Thyroid gland (tissue), 4 donors: ENCODE results near the gene TDRD9.

Experiments used
- POLR2A ChIP-seq, 2 donors: fragments of 450-650 bp; IDR thresholded peaks; one replicate each; pipeline ENCODE4 v1.6.1; 2017; ENCODE audit warnings: antibody characterized with exemption in 2 of 2, mild to moderate bottlenecking in 2 of 2, moderate library complexity in 1 of 2
- TF ChIP-seq, protein P1 (sequence below), 6 experiments: fragments of 200-600 bp in 3 of 6; fragments of 450-650 bp in 3 of 6; sonication (generic) in 3 of 6; IDR thresholded peaks; one replicate each; pipeline ENCODE4 v1.5.1; 2016 to 2019; ENCODE audit warnings: antibody characterized with exemption in 6 of 6, mild to moderate bottlenecking in 2 of 6, inconsistent platforms in 1 of 6, moderate library complexity in 1 of 6

- TF ChIP-seq POLR2A (IDR thresholded peaks at IDR 0.05), result no peak
- TF ChIP-seq, protein P1, sequence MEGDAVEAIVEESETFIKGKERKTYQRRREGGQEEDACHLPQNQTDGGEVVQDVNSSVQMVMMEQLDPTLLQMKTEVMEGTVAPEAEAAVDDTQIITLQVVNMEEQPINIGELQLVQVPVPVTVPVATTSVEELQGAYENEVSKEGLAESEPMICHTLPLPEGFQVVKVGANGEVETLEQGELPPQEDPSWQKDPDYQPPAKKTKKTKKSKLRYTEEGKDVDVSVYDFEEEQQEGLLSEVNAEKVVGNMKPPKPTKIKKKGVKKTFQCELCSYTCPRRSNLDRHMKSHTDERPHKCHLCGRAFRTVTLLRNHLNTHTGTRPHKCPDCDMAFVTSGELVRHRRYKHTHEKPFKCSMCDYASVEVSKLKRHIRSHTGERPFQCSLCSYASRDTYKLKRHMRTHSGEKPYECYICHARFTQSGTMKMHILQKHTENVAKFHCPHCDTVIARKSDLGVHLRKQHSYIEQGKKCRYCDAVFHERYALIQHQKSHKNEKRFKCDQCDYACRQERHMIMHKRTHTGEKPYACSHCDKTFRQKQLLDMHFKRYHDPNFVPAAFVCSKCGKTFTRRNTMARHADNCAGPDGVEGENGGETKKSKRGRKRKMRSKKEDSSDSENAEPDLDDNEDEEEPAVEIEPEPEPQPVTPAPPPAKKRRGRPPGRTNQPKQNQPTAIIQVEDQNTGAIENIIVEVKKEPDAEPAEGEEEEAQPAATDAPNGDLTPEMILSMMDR (IDR thresholded peaks at IDR 0.05), result no peak
Observed at GRCh38 chr14:103974575-103974974, 46.3 kb downstream of the TDRD9 start.
